Measurements from ENCODE around the gene SBNO1.
A peak's percentile ranks its signal among the peaks of the same experiment; 100 is the strongest.
"Not testable (repeated sequence)": the region's sequence is repeated elsewhere in the genome, so short reads cannot be mapped to it uniquely, and the experiment has no call there.

SBNO1 gene

GRCh38 chr12:123389560-123390351 lies 25.1 kb upstream of the SBNO1 start:
- DNase-seq (ENCODE audit: extremely low read depth in 1 of 2, low read depth in 1 of 2), result no peak

- DNase-seq (ENCODE audit: extremely low read depth in 1 of 2, low read depth in 1 of 2), result no peak
These were observed 24.4 kb upstream of the SBNO1 start for GRCh38 chr12:123388951-123389559.

- DNase-seq (ENCODE audit: extremely low read depth in 1 of 2, low read depth in 1 of 2), result peak in 1 of 2 donors; percentile 61
These were observed 23.7 kb upstream of the SBNO1 start for GRCh38 chr12:123388177-123388950.

- no peak for DNase-seq (ENCODE audit: extremely low read depth in 1 of 2, low read depth in 1 of 2)
These were observed 23.0 kb upstream of the SBNO1 start for GRCh38 chr12:123387508-123388176.

GRCh38 chr12:123385536-123385935 lies 20.9 kb upstream of the SBNO1 start:
- not testable (repeated sequence) for DNase-seq (ENCODE audit: extremely low read depth in 1 of 2, low read depth in 1 of 2)

- no peak for DNase-seq (ENCODE audit: extremely low read depth in 1 of 2, low read depth in 1 of 2)
These were observed 20.3 kb upstream of the SBNO1 start for GRCh38 chr12:123384994-123385376.

GRCh38 chr12:123384318-123384993 lies 19.8 kb upstream of the SBNO1 start:
- peak in 1 of 2 donors; percentile 13 for DNase-seq (ENCODE audit: extremely low read depth in 1 of 2, low read depth in 1 of 2)

- DNase-seq (ENCODE audit: extremely low read depth in 1 of 2, low read depth in 1 of 2), result no peak
These were observed 18.0 kb upstream of the SBNO1 start for GRCh38 chr12:123382684-123383083.

GRCh38 chr12:123379391-123379790 lies 14.7 kb upstream of the SBNO1 start:
- no peak for DNase-seq (ENCODE audit: extremely low read depth in 1 of 2, low read depth in 1 of 2)

- DNase-seq (ENCODE audit: extremely low read depth in 1 of 2, low read depth in 1 of 2), result not testable (repeated sequence)
These were observed 7.8 kb upstream of the SBNO1 start for GRCh38 chr12:123372415-123372814.

- DNase-seq (ENCODE audit: extremely low read depth in 1 of 2, low read depth in 1 of 2), result not testable (repeated sequence)
These were observed 7.2 kb upstream of the SBNO1 start for GRCh38 chr12:123371667-123372368.

- DNase-seq (ENCODE audit: extremely low read depth in 1 of 2, low read depth in 1 of 2), result no peak
These were observed 4.6 kb upstream of the SBNO1 start for GRCh38 chr12:123369229-123369628.

GRCh38 chr12:123368431-123368830 lies 3.8 kb upstream of the SBNO1 start:
- DNase-seq (ENCODE audit: extremely low read depth in 1 of 2, low read depth in 1 of 2), result not testable (repeated sequence)

- DNase-seq (ENCODE audit: extremely low read depth in 1 of 2, low read depth in 1 of 2), result no peak
These were observed 2.9 kb upstream of the SBNO1 start for GRCh38 chr12:123367511-123367910.

- DNase-seq (ENCODE audit: extremely low read depth in 1 of 2, low read depth in 1 of 2), result peak; percentile 92 to 93
These were observed 624 bp upstream of the SBNO1 start for GRCh38 chr12:123365025-123365917.

GRCh38 chr12:123363740-123364531 lies 711 bp downstream of the SBNO1 start:
- DNase-seq (ENCODE audit: extremely low read depth in 1 of 2, low read depth in 1 of 2), result peak in 1 of 2 donors; percentile 12

- DNase-seq (ENCODE audit: extremely low read depth in 1 of 2, low read depth in 1 of 2), result no peak
These were observed 1.3 kb downstream of the SBNO1 start for GRCh38 chr12:123363390-123363739.

GRCh38 chr12:123358035-123358434 lies 6.6 kb downstream of the SBNO1 start:
- no peak for DNase-seq (ENCODE audit: extremely low read depth in 1 of 2, low read depth in 1 of 2)
